Transverse colon (tissue), 3 donors: Measurements from ENCODE around the gene TTLL6.

Experiments
- POLR2A ChIP-seq: fragments of 450-650 bp; IDR thresholded peaks from one replicate; pipeline ENCODE4 v1.6.1; 2016; ENCODE audit warnings: antibody characterized with exemption, mild to moderate bottlenecking, moderate library complexity
- TF ChIP-seq, protein P1 (sequence below), 5 experiments: fragments of 200-600 bp in 3 of 5; fragments of 450-650 bp in 2 of 5; sonication (generic) in 3 of 5; IDR thresholded peaks; 1 replicate in 2 of 5; 2 replicates in 3 of 5; pipeline ENCODE4 v1.5.1; 2016 to 2017; ENCODE audit warnings: antibody characterized with exemption in 5 of 5, inconsistent platforms in 3 of 5, mild to moderate bottlenecking in 2 of 5, moderate library complexity in 1 of 5

GRCh38 chr17:48787828-48788227 is 29.2 kb downstream of the TTLL6 start:
- TF ChIP-seq POLR2A, result no peak
- TF ChIP-seq, protein P1, sequence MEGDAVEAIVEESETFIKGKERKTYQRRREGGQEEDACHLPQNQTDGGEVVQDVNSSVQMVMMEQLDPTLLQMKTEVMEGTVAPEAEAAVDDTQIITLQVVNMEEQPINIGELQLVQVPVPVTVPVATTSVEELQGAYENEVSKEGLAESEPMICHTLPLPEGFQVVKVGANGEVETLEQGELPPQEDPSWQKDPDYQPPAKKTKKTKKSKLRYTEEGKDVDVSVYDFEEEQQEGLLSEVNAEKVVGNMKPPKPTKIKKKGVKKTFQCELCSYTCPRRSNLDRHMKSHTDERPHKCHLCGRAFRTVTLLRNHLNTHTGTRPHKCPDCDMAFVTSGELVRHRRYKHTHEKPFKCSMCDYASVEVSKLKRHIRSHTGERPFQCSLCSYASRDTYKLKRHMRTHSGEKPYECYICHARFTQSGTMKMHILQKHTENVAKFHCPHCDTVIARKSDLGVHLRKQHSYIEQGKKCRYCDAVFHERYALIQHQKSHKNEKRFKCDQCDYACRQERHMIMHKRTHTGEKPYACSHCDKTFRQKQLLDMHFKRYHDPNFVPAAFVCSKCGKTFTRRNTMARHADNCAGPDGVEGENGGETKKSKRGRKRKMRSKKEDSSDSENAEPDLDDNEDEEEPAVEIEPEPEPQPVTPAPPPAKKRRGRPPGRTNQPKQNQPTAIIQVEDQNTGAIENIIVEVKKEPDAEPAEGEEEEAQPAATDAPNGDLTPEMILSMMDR (IDR thresholded peaks at IDR 0.05), result no peak
